Nephron progenitor cell (in vitro differentiated cells): ENCODE measurements around the gene DYRK3.
"Not testable (repeated sequence)": the region's sequence is repeated elsewhere in the genome, so short reads cannot be mapped to it uniquely, and the experiment has no call there.

Experiments used
- DNase-seq: peaks from one replicate; pipeline ENCODE4 v3.0.0; 2021
- H3K27ac Mint-ChIP-seq: 2 replicates; pipeline ENCODE4 v1.8.0; 2021; ENCODE audit warnings: mild to moderate bottlenecking, moderate library complexity, mixed read lengths
- H3K27me3 Mint-ChIP-seq: 2 replicates; pipeline ENCODE4 v1.8.0; 2021; ENCODE audit warnings: mild to moderate bottlenecking, low read depth, mixed read lengths; ENCODE audit not compliant: poor library complexity
- H3K36me3 Mint-ChIP-seq: 2 replicates; pipeline ENCODE4 v1.8.0; 2021; ENCODE audit warnings: low read depth, mixed read lengths
- H3K4me1 Mint-ChIP-seq: 2 replicates; pipeline ENCODE4 v1.8.0; 2021; ENCODE audit warnings: mixed read lengths
- H3K4me3 Mint-ChIP-seq: 2 replicates; pipeline ENCODE4 v1.8.0; 2021; ENCODE audit warnings: mild to moderate bottlenecking, moderate library complexity, mixed read lengths
- H3K9me3 Mint-ChIP-seq: 2 replicates; pipeline ENCODE4 v1.8.0; 2021; ENCODE audit warnings: mild to moderate bottlenecking, moderate library complexity, mixed read lengths
- CTCF ChIP-seq: fragments of 200-600 bp; sonication (generic); IDR thresholded peaks from 2 replicates; pipeline ENCODE4 v1.5.0; 2021; ENCODE audit warnings: antibody characterized with exemption

The DYRK3 gene

GRCh38 chr1:206612129-206612876, 23.0 kb upstream of the DYRK3 start, which contains the start of gene EIF2D:
EIF2D (minus strand) TSS chr1:206612465; CDS start chr1:206612342, 123 bp downstream.
- DNase-seq: peak; percentile 97
- Mint-ChIP-seq H3K9me3 (no peaks in the 10 kb centered on the region), H3K4me1 (peaks cover 16% of the 10 kb centered on the region), H3K27me3 (peaks cover 12% of the 10 kb centered on the region), H3K27ac (peak within 1 kb of the TSS; percentile 100), H3K4me3 (peak within 1 kb of the TSS; percentile 99), H3K36me3 (peaks cover 17% of the 10 kb centered on the region)
- TF ChIP-seq CTCF: peak; percentile 97

GRCh38 chr1:206626396-206626795, 8.9 kb upstream of the DYRK3 start:
- Mint-ChIP-seq H3K27me3 (peaks cover 29% of the 10 kb centered on the region), H3K9me3 (peaks cover 11% of the 10 kb centered on the region)
- DNase-seq, H3K27ac Mint-ChIP-seq, H3K4me1 Mint-ChIP-seq, H3K4me3 Mint-ChIP-seq, H3K36me3 Mint-ChIP-seq: not testable (repeated sequence)

GRCh38 chr1:206628916-206629315, 6.4 kb upstream of the DYRK3 start:
- Mint-ChIP-seq H3K27me3 (peaks cover 19% of the 10 kb centered on the region), H3K27ac (no peak overlapping the region), H3K9me3 (peaks cover 11% of the 10 kb centered on the region), H3K4me1 (peaks cover 16% of the 10 kb centered on the region), H3K4me3 (no peak overlapping the region), H3K36me3 (no peaks in the 10 kb centered on the region)
- TF ChIP-seq CTCF: no peak
- no peak for DNase-seq

GRCh38 chr1:206631085-206631509, 4.2 kb upstream of the DYRK3 start:
- H3K36me3 Mint-ChIP-seq: no peaks in the 10 kb centered on the region
- H3K27me3 Mint-ChIP-seq: peaks cover 11% of the 10 kb centered on the region
- H3K27ac Mint-ChIP-seq: no peak overlapping the region
- no peak for TF ChIP-seq CTCF
- H3K4me1 Mint-ChIP-seq: peaks cover 31% of the 10 kb centered on the region
- H3K9me3 Mint-ChIP-seq: peaks cover 5% of the 10 kb centered on the region
- H3K4me3 Mint-ChIP-seq: no peak overlapping the region
- DNase-seq: peak; percentile 39

GRCh38 chr1:206633708-206634121, 1.6 kb upstream of the DYRK3 start:
- H3K36me3 Mint-ChIP-seq: peaks cover under 1% of the 10 kb centered on the region
- peaks cover 49% of the 10 kb centered on the region for H3K4me1 Mint-ChIP-seq
- H3K27ac Mint-ChIP-seq: no peak overlapping the region
- peaks cover 6% of the 10 kb centered on the region for H3K27me3 Mint-ChIP-seq
- no peak for DNase-seq
- H3K4me3 Mint-ChIP-seq: peak overlapping the region; percentile 0
- H3K9me3 Mint-ChIP-seq: no peaks in the 10 kb centered on the region
- TF ChIP-seq CTCF: no peak

GRCh38 chr1:206634365-206635079, 814 bp upstream of the DYRK3 start:
- peak; percentile 86 for TF ChIP-seq CTCF
- H3K4me1 Mint-ChIP-seq: peaks cover 49% of the 10 kb centered on the region
- H3K27me3 Mint-ChIP-seq: no peaks in the 10 kb centered on the region
- peak overlapping the region; percentile 38 for H3K27ac Mint-ChIP-seq
- no peaks in the 10 kb centered on the region for H3K9me3 Mint-ChIP-seq
- peaks cover 9% of the 10 kb centered on the region for H3K36me3 Mint-ChIP-seq
- H3K4me3 Mint-ChIP-seq: peak overlapping the region; percentile 92
- peak; percentile 92 for DNase-seq
